ENCODE data around the gene EPHB2. TPM values are rescaled to one million over a fixed set of nuclear protein-coding genes. Genes with fewer than 3 reads are reported as not detected.
A peak's percentile ranks its signal among the peaks of the same experiment; 100 is the strongest.

The EPHB2 gene
- total and polyA plus RNA-seq, 8 donors = 0.13 to 88.1 (median 2.6) TPM; not detected in 1

- H3K4me3 ChIP-seq = no peak overlapping the region
- WGBS, 5 donors = 28 to 44% (median 38%) methylated on average over 9 to 11 of the region's 11 CpGs
- no peak overlapping the region for H3K27ac ChIP-seq
- H3K4me1 ChIP-seq = no peaks in the 10 kb centered on the region
- no peaks in the 10 kb centered on the region for H3K36me3 ChIP-seq
- TF ChIP-seq POLR2A (IDR thresholded peaks at IDR 0.05) (no peak), POLR2AphosphoS5 (IDR thresholded peaks at IDR 0.05) (no peak), EP300 (IDR thresholded peaks at IDR 0.05) (no peak), CTCF (IDR thresholded peaks at IDR 0.05) (peak in 4 of 7 experiments; percentile 33 to 58 (median 54))
- H3K9me3 ChIP-seq = peaks cover 0 to 11% (median 2%) of the 10 kb centered on the region in 4 donors
- peak in 1 of 2 donors; percentile 69 for DNase-seq
- intact Hi-C loops (cut with DNase I; ENCODE audit: low total_unique reads) = no loop called here
- peaks cover 0 to 42% (median 0%) of the 10 kb centered on the region in 3 donors for H3K27me3 ChIP-seq
Observed at GRCh38 chr1:22930240-22930912, 219.7 kb downstream of the EPHB2 start.

- TF ChIP-seq EP300 (IDR thresholded peaks at IDR 0.05) = no peak
- TF ChIP-seq CTCF (IDR thresholded peaks at IDR 0.05) = no peak
- TF ChIP-seq POLR2AphosphoS5 (IDR thresholded peaks at IDR 0.05) = no peak
- no peak for TF ChIP-seq POLR2A (IDR thresholded peaks at IDR 0.05)
- H3K36me3 ChIP-seq = no peaks in the 10 kb centered on the region
- DNase-seq = no peak
- H3K4me3 ChIP-seq = no peak overlapping the region
- H3K4me1 ChIP-seq = no peaks in the 10 kb centered on the region
- intact Hi-C loops (cut with DNase I; ENCODE audit: low total_unique reads) = no loop called here
- H3K9me3 ChIP-seq = peaks cover 0 to 17% (median 7%) of the 10 kb centered on the region in 4 donors
- peaks cover 0 to 19% (median 0%) of the 10 kb centered on the region in 3 donors for H3K27me3 ChIP-seq
- no peak overlapping the region for H3K27ac ChIP-seq
- 40 to 49% (median 46%) methylated on average over 4 of the region's 4 CpGs for WGBS, 5 donors
Observed at GRCh38 chr1:22932803-22933470, 222.3 kb downstream of the EPHB2 start.

- intact Hi-C loops (cut with DNase I; ENCODE audit: low total_unique reads) = no loop called here
- H3K9me3 ChIP-seq = peaks cover 0 to 23% (median 16%) of the 10 kb centered on the region in 4 donors
- 95 to 98% (median 97%) methylated on average over 3 of the region's 3 CpGs for WGBS, 5 donors
- H3K27me3 ChIP-seq = peaks cover 0 to 10% (median 0%) of the 10 kb centered on the region in 3 donors
- no peaks in the 10 kb centered on the region for H3K4me1 ChIP-seq
- H3K36me3 ChIP-seq = no peaks in the 10 kb centered on the region
- TF ChIP-seq POLR2A (IDR thresholded peaks at IDR 0.05) (no peak), CTCF (IDR thresholded peaks at IDR 0.05) (no peak), POLR2AphosphoS5 (IDR thresholded peaks at IDR 0.05) (no peak), EP300 (IDR thresholded peaks at IDR 0.05) (no peak)
- no peak overlapping the region for H3K4me3 ChIP-seq
- no peak overlapping the region for H3K27ac ChIP-seq
- DNase-seq = no peak
Observed at GRCh38 chr1:22935433-22935832, 224.8 kb downstream of the EPHB2 start.

- Histone ChIP-seq H3K27me3 (peaks cover 0 to 8% (median 0%) of the 10 kb centered on the region in 3 donors), H3K4me1 (no peaks in the 10 kb centered on the region), H3K36me3 (no peaks in the 10 kb centered on the region), H3K27ac (no peak overlapping the region), H3K9me3 (peaks cover 0 to 29% (median 24%) of the 10 kb centered on the region in 4 donors), H3K4me3 (no peak overlapping the region)
- intact Hi-C loops (cut with DNase I; ENCODE audit: low total_unique reads) = no loop called here
- 42 to 91% (median 45%) methylated on average over 1 to 2 of the region's 2 CpGs for WGBS, 5 donors
- no peak for DNase-seq
- no peak for TF ChIP-seq EP300 (IDR thresholded peaks at IDR 0.05)
- no peak for TF ChIP-seq POLR2AphosphoS5 (IDR thresholded peaks at IDR 0.05)
- no peak for TF ChIP-seq CTCF (IDR thresholded peaks at IDR 0.05)
- TF ChIP-seq POLR2A (IDR thresholded peaks at IDR 0.05) = no peak
Observed at GRCh38 chr1:22936681-22937080, 226.0 kb downstream of the EPHB2 start.
